H9 (cell line): Measurements from ENCODE around the gene COX8A. TPM values are rescaled to one million over a fixed set of nuclear protein-coding genes. Genes with fewer than 3 reads are reported as not detected.

ENCODE experiments used
- DNase-seq: peaks from one replicate; pipeline ENCODE4 v3.0.0-alpha.2; 2017
- H2AFZ ChIP-seq: one replicate; pipeline ENCODE4 v1.6.1; 2013; ENCODE audit warnings: mild to moderate bottlenecking, low read length, control low read depth, moderate library complexity
- H2AK5ac ChIP-seq: 2 replicates; pipeline ENCODE4 v1.6.1; 2013; ENCODE audit warnings: low read length, control low read depth, mixed read lengths; ENCODE audit not compliant: insufficient read length
- H2BK120ac ChIP-seq: one replicate; pipeline ENCODE4 v1.6.1; 2013; ENCODE audit warnings: low read depth, mild to moderate bottlenecking, low read length, control low read depth, inconsistent platforms; ENCODE audit not compliant: poor library complexity, severe bottlenecking
- H2BK12ac ChIP-seq: 2 replicates; pipeline ENCODE4 v1.6.1; 2013; ENCODE audit warnings: low read length, control low read depth, mixed read lengths, low read depth; ENCODE audit not compliant: insufficient read length
- H2BK15ac ChIP-seq: 2 replicates; pipeline ENCODE4 v1.6.1; 2013; ENCODE audit warnings: low read depth, low read length, control low read depth
- H2BK20ac ChIP-seq: one replicate; pipeline ENCODE4 v1.6.1; 2013; ENCODE audit warnings: low read depth, mild to moderate bottlenecking, low read length, control low read depth, inconsistent platforms; ENCODE audit not compliant: poor library complexity, severe bottlenecking
- H2BK5ac ChIP-seq: 2 replicates; pipeline ENCODE4 v1.6.1; 2013; ENCODE audit warnings: low read length, control low read depth, mixed read lengths; ENCODE audit not compliant: insufficient read length
- H3K14ac ChIP-seq: 2 replicates; pipeline ENCODE4 v1.6.1; 2013; ENCODE audit warnings: low read length, control low read depth; ENCODE audit not compliant: insufficient read depth
- H3K18ac ChIP-seq: 2 replicates; pipeline ENCODE4 v1.6.1; 2013; ENCODE audit warnings: low read depth, mild to moderate bottlenecking, mixed read lengths, low read length, control low read depth; ENCODE audit not compliant: insufficient read length
- H3K23ac ChIP-seq: 2 replicates; pipeline ENCODE4 v1.6.1; 2013; ENCODE audit warnings: low read length, control low read depth, mixed read lengths, low read depth; ENCODE audit not compliant: insufficient read length
- H3K23me2 ChIP-seq: 2 replicates; pipeline ENCODE4 v1.6.1; 2013; ENCODE audit warnings: low read depth, mild to moderate bottlenecking, mixed read lengths, low read length, control low read depth; ENCODE audit not compliant: insufficient read length, poor library complexity, severe bottlenecking
- H3K27ac ChIP-seq: 2 replicates; pipeline ENCODE4 v1.5.1; 2013; ENCODE audit warnings: low read length, control low read depth, mixed read lengths, low read depth; ENCODE audit not compliant: insufficient read length
- H3K27me3 ChIP-seq: 2 replicates; pipeline ENCODE4 v1.6.1; 2013; ENCODE audit warnings: low read length, control low read depth, inconsistent platforms; ENCODE audit not compliant: insufficient read depth
- H3K4ac ChIP-seq: 2 replicates; pipeline ENCODE4 v1.6.1; 2013; ENCODE audit warnings: low read depth, mild to moderate bottlenecking, control low read depth, inconsistent platforms, low read length, moderate library complexity
- H3K4me1 ChIP-seq: 2 replicates; pipeline ENCODE4 v1.6.1; 2013; ENCODE audit warnings: low read length, control low read depth, inconsistent platforms; ENCODE audit not compliant: insufficient read depth
- H3K4me2 ChIP-seq: 2 replicates; pipeline ENCODE4 v1.6.1; 2013; ENCODE audit warnings: low read length, control low read depth, mixed read lengths; ENCODE audit not compliant: insufficient read length, insufficient read depth
- H3K56ac ChIP-seq: 2 replicates; pipeline ENCODE4 v1.6.1; 2013; ENCODE audit warnings: low read depth, mild to moderate bottlenecking, mixed read lengths, low read length, control low read depth; ENCODE audit not compliant: insufficient read length
- H3K79me1 ChIP-seq: 2 replicates; pipeline ENCODE4 v1.6.1; 2013; ENCODE audit warnings: low read depth, mild to moderate bottlenecking, moderate library complexity, low read length, control low read depth, inconsistent platforms; ENCODE audit not compliant: insufficient read depth, poor library complexity, severe bottlenecking
- H3K79me2 ChIP-seq: 2 replicates; pipeline ENCODE4 v1.6.1; 2013; ENCODE audit warnings: low read length, control low read depth, inconsistent platforms; ENCODE audit not compliant: insufficient read depth
- H3K9ac ChIP-seq: 2 replicates; pipeline ENCODE4 v1.6.1; 2013; ENCODE audit warnings: low read length, control low read depth, mixed read lengths; ENCODE audit not compliant: insufficient read length; ENCODE audit errors: extremely low read depth
- H3K9me3 ChIP-seq: one replicate; pipeline ENCODE4 v1.6.1; 2013; ENCODE audit warnings: low read depth, low read length, inconsistent platforms; ENCODE audit not compliant: control insufficient read depth
- H3T11ph ChIP-seq: one replicate; pipeline ENCODE4 v1.6.1; 2013; ENCODE audit warnings: mild to moderate bottlenecking, low read length, control low read depth, inconsistent platforms
- H4K20me1 ChIP-seq: one replicate; pipeline ENCODE4 v1.6.1; 2013; ENCODE audit not compliant: control insufficient read depth, insufficient read length, insufficient read depth
- H4K5ac ChIP-seq: 2 replicates; pipeline ENCODE4 v1.6.1; 2013; ENCODE audit warnings: low read depth, mild to moderate bottlenecking, mixed read lengths, low read length, control low read depth; ENCODE audit not compliant: insufficient read length
- H4K8ac ChIP-seq: replicated peaks from 2 replicates; pipeline ENCODE4 v1.6.1; 2013; ENCODE audit warnings: low read length, control low read depth, mixed read lengths, low read depth; ENCODE audit not compliant: insufficient read length
- H4K91ac ChIP-seq: 2 replicates; pipeline ENCODE4 v1.6.1; 2013; ENCODE audit warnings: low read depth, mild to moderate bottlenecking, moderate library complexity, mixed read lengths, low read length, control low read depth; ENCODE audit not compliant: insufficient read length
- H3K27ac Mint-ChIP-seq, 3 experiments: 2 replicates in 2 of 3; 3 replicates in 1 of 3; pipeline ENCODE4 v1.8.0; 2020 to 2021; ENCODE audit warnings: mixed read lengths in 3 of 3, mild to moderate bottlenecking in 1 of 3, moderate library complexity in 1 of 3
- H3K27me3 Mint-ChIP-seq: 2 replicates; pipeline ENCODE4 v1.8.0; 2021; ENCODE audit warnings: low read depth, mild to moderate bottlenecking, moderate library complexity, mixed read lengths
- H3K36me3 Mint-ChIP-seq, 3 experiments: 2 replicates in 2 of 3; 3 replicates in 1 of 3; pipeline ENCODE4 v1.8.0; 2020 to 2021; ENCODE audit warnings: low read depth in 3 of 3, mixed read lengths in 3 of 3; ENCODE audit not compliant: insufficient read depth in 1 of 3
- H3K4me1 Mint-ChIP-seq, 2 experiments: 2 replicates each; pipeline ENCODE4 v1.8.0; 2020; ENCODE audit warnings: mixed read lengths in 2 of 2
- H3K4me3 Mint-ChIP-seq, 2 experiments: 2 replicates in 1 of 2; 3 replicates in 1 of 2; pipeline ENCODE4 v1.8.0; 2020 to 2021; ENCODE audit warnings: mild to moderate bottlenecking in 2 of 2, mixed read lengths in 2 of 2, moderate library complexity in 1 of 2
- H3K9me3 Mint-ChIP-seq, 2 experiments: 2 replicates in 1 of 2; 3 replicates in 1 of 2; pipeline ENCODE4 v1.8.0; 2020; ENCODE audit warnings: mild to moderate bottlenecking in 2 of 2, mixed read lengths in 2 of 2, moderate library complexity in 1 of 2
- WGBS: extraction: QIAGEN DNeasy Blood & Tissue Kit; methylation state at CpG from one replicate; pipeline ENCODE4 v1.1.7; 2013; ENCODE audit warnings: missing lambda C conversion rate, low lambda C conversion rate, mixed read lengths; ENCODE audit not compliant: insufficient read length; ENCODE audit errors: extremely low coverage; 5-methylcytosine and 5-hydroxymethylcytosine counted together
- total RNA-seq: library from RNA; stranded (reverse); gene quantifications from 2 replicates; pipeline ENCODE4 v1.2.1, GENCODE V29; 2021
- TF ChIP-seq, protein P1 (sequence below): fragments of 200-600 bp; sonication (generic); conservative IDR thresholded peaks from 3 replicates; pipeline ENCODE4 v1.8.0; 2021; ENCODE audit warnings: antibody characterized with exemption, mild to moderate bottlenecking

Gene COX8A
- total RNA-seq, 1 experiment from 2014 or later: 429 TPM

GRCh38 chr11:64018310-64018709, 43.9 kb downstream of the COX8A start:
- Histone ChIP-seq H4K20me1 (no peaks in the 10 kb centered on the region), H3K27me3 (peaks cover 2% of the 10 kb centered on the region; the same call in 1 of the 2 replicates), H2BK12ac (no peak overlapping the region), H3K9me3 (no peaks in the 10 kb centered on the region), H2BK120ac (no peak overlapping the region), H3K14ac (no peak overlapping the region), H2AK5ac (no peak overlapping the region), H3K27ac (no peak overlapping the region), H3K4ac (no peak overlapping the region), H4K8ac (no peak overlapping the region), H3K4me1 (peaks cover 2% of the 10 kb centered on the region; the same call in 1 of the 2 replicates), H3K4me2 (no peak overlapping the region), H3K79me1 (no peaks in the 10 kb centered on the region), H3K23ac (no peak overlapping the region), H2AFZ (no peak overlapping the region), H3K18ac (no peak overlapping the region), H3K56ac (no peak overlapping the region), H4K91ac (no peak overlapping the region), H2BK15ac (no peak overlapping the region), H2BK20ac (no peak overlapping the region), H3K9ac (no peak overlapping the region), H4K5ac (no peak overlapping the region), H3K79me2 (no peaks in the 10 kb centered on the region), H3K23me2 (no peaks in the 10 kb centered on the region), H3T11ph (no peak overlapping the region), H2BK5ac (no peak overlapping the region)
- Mint-ChIP-seq H3K27ac (no peak overlapping the region), H3K27me3 (peaks cover 50% of the 10 kb centered on the region), H3K4me1 (peaks cover 22 to 36% of the 10 kb centered on the region in 2 experiments), H3K36me3 (no peaks in the 10 kb centered on the region; a peak in 1 of 7 replicates), H3K4me3 (no peak overlapping the region), H3K9me3 (no peaks in the 10 kb centered on the region)
- TF ChIP-seq, protein P1, sequence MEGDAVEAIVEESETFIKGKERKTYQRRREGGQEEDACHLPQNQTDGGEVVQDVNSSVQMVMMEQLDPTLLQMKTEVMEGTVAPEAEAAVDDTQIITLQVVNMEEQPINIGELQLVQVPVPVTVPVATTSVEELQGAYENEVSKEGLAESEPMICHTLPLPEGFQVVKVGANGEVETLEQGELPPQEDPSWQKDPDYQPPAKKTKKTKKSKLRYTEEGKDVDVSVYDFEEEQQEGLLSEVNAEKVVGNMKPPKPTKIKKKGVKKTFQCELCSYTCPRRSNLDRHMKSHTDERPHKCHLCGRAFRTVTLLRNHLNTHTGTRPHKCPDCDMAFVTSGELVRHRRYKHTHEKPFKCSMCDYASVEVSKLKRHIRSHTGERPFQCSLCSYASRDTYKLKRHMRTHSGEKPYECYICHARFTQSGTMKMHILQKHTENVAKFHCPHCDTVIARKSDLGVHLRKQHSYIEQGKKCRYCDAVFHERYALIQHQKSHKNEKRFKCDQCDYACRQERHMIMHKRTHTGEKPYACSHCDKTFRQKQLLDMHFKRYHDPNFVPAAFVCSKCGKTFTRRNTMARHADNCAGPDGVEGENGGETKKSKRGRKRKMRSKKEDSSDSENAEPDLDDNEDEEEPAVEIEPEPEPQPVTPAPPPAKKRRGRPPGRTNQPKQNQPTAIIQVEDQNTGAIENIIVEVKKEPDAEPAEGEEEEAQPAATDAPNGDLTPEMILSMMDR: no peak
- WGBS: no CpG with 5 or more reads among the region's 8 CpGs
- no peak for DNase-seq
